PC-9 (cell line): ENCODE data around the gene CFAP210. TPM values are rescaled to one million over a fixed set of nuclear protein-coding genes. Genes with fewer than 3 reads are reported as not detected.

ENCODE experiments used
- BruUV-seq: library from RNA; stranded (reverse); fragments of 400-500 nt; replicated peaks from 2 replicates; lab custom pipeline; 2021; lab: Mats Ljungman, UMichigan
- CTCF ChIA-PET: fragments of 300-600 bp; sonication (Branson Sonifier 250); formaldehyde crosslinking; loops from one replicate; lab custom pipeline; 2022; ENCODE audit warnings: antibody characterized with exemption; lab: Charles Lee
- POLR2A ChIA-PET: fragments of 300-600 bp; sonication (Branson Sonifier 250); formaldehyde crosslinking; loops from one replicate; lab custom pipeline; 2022; ENCODE audit warnings: antibody characterized with exemption; ENCODE audit not compliant: unreplicated experiment; lab: Charles Lee
- DNase-seq, 2 experiments: peaks; one replicate each; pipeline versions ENCODE4 v3.0.0 to v3.0.0-alpha.2; 2015 to 2022; ENCODE audit warnings: mixed read lengths in 1 of 2
- H2AFZ ChIP-seq: fragments of 200-600 bp; sonication (generic); 2 replicates; pipeline ENCODE4 v1.8.1; 2017; ENCODE audit warnings: antibody characterized with exemption
- H3F3A ChIP-seq: fragments of 200-600 bp; sonication (generic); 2 replicates; pipeline ENCODE4 v1.8.1; 2017; ENCODE audit warnings: antibody characterized with exemption, mild to moderate bottlenecking, low read depth; ENCODE audit not compliant: insufficient read depth
- H3K27ac ChIP-seq: fragments of 200-600 bp; sonication (generic); 2 replicates; pipeline ENCODE4 v1.6.1; 2016; ENCODE audit warnings: mixed run types
- H3K27me3 ChIP-seq: fragments of 200-600 bp; sonication (generic); 2 replicates; pipeline ENCODE4 v1.6.1; 2016; ENCODE audit warnings: low read depth, mixed run types; ENCODE audit not compliant: insufficient read depth
- H3K36me3 ChIP-seq: fragments of 200-600 bp; sonication (generic); 2 replicates; pipeline ENCODE4 v1.6.1; 2016; ENCODE audit warnings: low read depth, mixed run types
- H3K4me1 ChIP-seq: fragments of 200-600 bp; sonication (generic); replicated peaks from 2 replicates; pipeline ENCODE4 v1.6.1; 2016; ENCODE audit warnings: mixed run types; ENCODE audit not compliant: insufficient read depth
- H3K4me2 ChIP-seq: fragments of 200-600 bp; sonication (generic); 2 replicates; pipeline ENCODE4 v1.6.1; 2017; ENCODE audit warnings: mixed run types
- H3K4me3 ChIP-seq: fragments of 200-600 bp; sonication (generic); 2 replicates; pipeline ENCODE4 v1.6.1; 2016; ENCODE audit warnings: mixed run types
- H3K79me2 ChIP-seq: fragments of 200-600 bp; sonication (generic); 2 replicates; pipeline ENCODE4 v1.6.1; 2017; ENCODE audit warnings: low read depth, mixed run types
- H3K9me2 ChIP-seq: fragments of 200-600 bp; sonication (generic); 2 replicates; pipeline ENCODE4 v1.8.1; 2017; ENCODE audit warnings: mild to moderate bottlenecking; ENCODE audit not compliant: insufficient read depth
- H3K9me3 ChIP-seq: fragments of 200-600 bp; sonication (generic); 2 replicates; pipeline ENCODE4 v1.8.1; 2016; ENCODE audit warnings: low read depth; ENCODE audit not compliant: insufficient read depth
- H4K20me1 ChIP-seq: fragments of 200-600 bp; sonication (generic); 2 replicates; pipeline ENCODE4 v1.8.1; 2017; ENCODE audit not compliant: insufficient read depth
- CTCF ChIP-seq: fragments of 200-600 bp; sonication (generic); conservative IDR thresholded peaks from 2 replicates; pipeline ENCODE4 v1.6.1; 2017; ENCODE audit warnings: mixed run types, antibody characterized with exemption, mild to moderate bottlenecking, moderate library complexity
- EZH2 ChIP-seq: fragments of 200-600 bp; sonication (generic); IDR thresholded peaks from 2 replicates; pipeline ENCODE4 v1.8.0; 2017; ENCODE audit warnings: antibody characterized with exemption, low read depth
- intact Hi-C: fragments of 100-400 bp; cut with micrococcal nuclease; formaldehyde crosslinking; loops from one replicate; pipeline ENCODE4 v1.10.0; 2022; ENCODE audit not compliant: unreplicated experiment
- total RNA-seq: library from RNA; stranded (reverse); gene quantifications from 2 replicates; pipeline ENCODE4 v1.2.3, GENCODE V29; 2021

Gene CFAP210
- total RNA-seq, 1 experiment from 2014 or later, result 0.96 TPM

GRCh38 chr2:169718930-169719504, 24.8 kb upstream of the CFAP210 start:
- no peaks in the 10 kb centered on the region for H3F3A ChIP-seq
- H3K4me2 ChIP-seq, result no peak overlapping the region
- ChIA-PET POLR2A (no interaction called here), CTCF (no interaction called here)
- intact Hi-C loops, result no loop called here
- H4K20me1 ChIP-seq, result no peaks in the 10 kb centered on the region
- H3K4me3 ChIP-seq, result no peak overlapping the region
- no peaks in the 10 kb centered on the region for H3K9me2 ChIP-seq
- no peaks in the 10 kb centered on the region for H3K27me3 ChIP-seq
- TF ChIP-seq CTCF, result no peak
- TF ChIP-seq EZH2, result no peak
- no peak for DNase-seq
- no peaks in the 10 kb centered on the region for H3K9me3 ChIP-seq
- BruUV-seq, result no TSS peak
- no peak overlapping the region for H2AFZ ChIP-seq
- H3K4me1 ChIP-seq, result no peaks in the 10 kb centered on the region
- no peaks in the 10 kb centered on the region for H3K79me2 ChIP-seq
- H3K27ac ChIP-seq, result no peak overlapping the region
- no peaks in the 10 kb centered on the region for H3K36me3 ChIP-seq

GRCh38 chr2:169717691-169718063, 23.5 kb upstream of the CFAP210 start:
- Histone ChIP-seq H3K4me2 (no peak overlapping the region), H2AFZ (no peak overlapping the region), H3K9me3 (no peaks in the 10 kb centered on the region), H4K20me1 (no peaks in the 10 kb centered on the region), H3K4me3 (no peak overlapping the region), H3F3A (no peaks in the 10 kb centered on the region), H3K36me3 (no peaks in the 10 kb centered on the region), H3K9me2 (no peaks in the 10 kb centered on the region), H3K27ac (no peak overlapping the region), H3K79me2 (no peaks in the 10 kb centered on the region), H3K27me3 (no peaks in the 10 kb centered on the region), H3K4me1 (no peaks in the 10 kb centered on the region)
- TF ChIP-seq CTCF (no peak), EZH2 (no peak)
- ChIA-PET POLR2A (no interaction called here), CTCF (no interaction called here)
- intact Hi-C loops, result no loop called here
- no peak for DNase-seq
- BruUV-seq, result no TSS peak

- no peak for TF ChIP-seq EZH2
- no peak for TF ChIP-seq CTCF
- H3F3A ChIP-seq, result no peaks in the 10 kb centered on the region
- H3K79me2 ChIP-seq, result no peaks in the 10 kb centered on the region
- H3K4me3 ChIP-seq, result no peak overlapping the region
- H3K9me2 ChIP-seq, result no peaks in the 10 kb centered on the region
- ChIA-PET CTCF (no interaction called here), POLR2A (no interaction called here)
- H3K36me3 ChIP-seq, result no peaks in the 10 kb centered on the region
- H3K27me3 ChIP-seq, result no peaks in the 10 kb centered on the region
- H2AFZ ChIP-seq, result no peak overlapping the region
- BruUV-seq, result no TSS peak
- no peaks in the 10 kb centered on the region for H3K9me3 ChIP-seq
- DNase-seq, result no peak
- no peaks in the 10 kb centered on the region for H3K4me1 ChIP-seq
- H4K20me1 ChIP-seq, result no peaks in the 10 kb centered on the region
- no peak overlapping the region for H3K27ac ChIP-seq
- intact Hi-C loops, result no loop called here
- no peak overlapping the region for H3K4me2 ChIP-seq
Observed at GRCh38 chr2:169716938-169717690, 22.9 kb upstream of the CFAP210 start.
